Endothelial cell of umbilical vein (primary cell): ENCODE data around the gene COL5A1. TPM values are rescaled to one million over a fixed set of nuclear protein-coding genes. Genes with fewer than 3 reads are reported as not detected.

Source experiments
- BruUV-seq: library from RNA; stranded (reverse); fragments of 400-500 nt; replicated peaks from 2 replicates; lab custom pipeline; 2021; lab: Mats Ljungman, UMichigan
- CTCF ChIA-PET: fragments of 300-600, 350-600 bp; sonication (Branson Sonifier 250); formaldehyde crosslinking; loops from one replicate; lab custom pipeline; 2021; ENCODE audit warnings: antibody characterized with exemption, inconsistent platforms; lab: Charles Lee
- POLR2A ChIA-PET: fragments of 300-600, 350-600 bp; sonication (Branson Sonifier 250); formaldehyde crosslinking; loops from one replicate; lab custom pipeline; 2021; ENCODE audit warnings: antibody characterized with exemption, inconsistent platforms; lab: Charles Lee
- DNase-seq: peaks from one replicate; pipeline ENCODE4 v3.0.0-alpha.2; 2011; ENCODE audit warnings: low read depth, low spot score
- FAIRE-seq: peaks from 2 replicates; lab custom pipeline; 2011; peaks lifted over from hg19 to GRCh38; lab: Jason Lieb, UNC
- H2AFZ ChIP-seq: 2 replicates; pipeline ENCODE4 v1.6.0; 2012; ENCODE audit warnings: low read depth, low read length, control low read depth, inconsistent platforms
- H3K27ac ChIP-seq: 2 replicates; pipeline ENCODE4 v1.5.1; 2011; ENCODE audit warnings: low read depth, mild to moderate bottlenecking, control low read depth, low read length, moderate library complexity; ENCODE audit not compliant: insufficient read depth
- H3K27me3 ChIP-seq, 2 experiments: 2 replicates each; pipeline versions ENCODE4 v1.6.0 to v1.6.1; 2011; ENCODE audit warnings: low read length in 2 of 2, mixed read lengths in 1 of 2; ENCODE audit not compliant: control insufficient read depth in 2 of 2, insufficient read depth in 2 of 2
- H3K36me3 ChIP-seq, 2 experiments: 2 replicates in 1 of 2; 3 replicates in 1 of 2; pipeline ENCODE4 v1.5.1; 2011; ENCODE audit warnings: low read length in 2 of 2, mild to moderate bottlenecking in 1 of 2, moderate library complexity in 1 of 2; ENCODE audit not compliant: control insufficient read depth in 2 of 2, insufficient read depth in 2 of 2; ENCODE audit errors: extremely low read depth in 1 of 2
- H3K4me1 ChIP-seq: 3 replicates; pipeline ENCODE4 v1.5.1; 2011; ENCODE audit warnings: mild to moderate bottlenecking, low read length; ENCODE audit not compliant: control insufficient read depth, insufficient read depth; ENCODE audit errors: extremely low read depth
- H3K4me2 ChIP-seq: 2 replicates; pipeline ENCODE4 v1.6.1; 2011; ENCODE audit warnings: low read length, control low read depth, mixed read lengths; ENCODE audit not compliant: insufficient read depth
- H3K4me3 ChIP-seq, 3 experiments: fragments of 200-600 bp in 1 of 3; sonication (generic), shearing (Covaris generic) in 1 of 3; replicated peaks in 1 of 3; 2 replicates each; pipeline ENCODE4 v1.5.1; 2011 to 2016; ENCODE audit warnings: control low read depth in 3 of 3, low read length in 3 of 3, mild to moderate bottlenecking in 2 of 3, inconsistent platforms in 1 of 3, low read depth in 1 of 3, moderate library complexity in 1 of 3; ENCODE audit not compliant: insufficient read depth in 1 of 3
- H3K79me2 ChIP-seq: 2 replicates; pipeline ENCODE4 v1.6.0; 2012; ENCODE audit warnings: low read length, inconsistent platforms; ENCODE audit not compliant: control insufficient read depth, insufficient read depth
- H3K9ac ChIP-seq: replicated peaks from 2 replicates; pipeline ENCODE3; 2011; ENCODE audit warnings: low read length, control low read depth; ENCODE audit not compliant: insufficient read depth; ENCODE audit errors: extremely low read depth
- H3K9me1 ChIP-seq: replicated peaks from 3 replicates; pipeline ENCODE4 v1.6.0; 2011; ENCODE audit warnings: mild to moderate bottlenecking, low read length; ENCODE audit not compliant: control insufficient read depth, insufficient read depth; ENCODE audit errors: extremely low read depth
- H3K9me3 ChIP-seq: replicated peaks from 2 replicates; pipeline ENCODE4 v1.5.1; 2012; ENCODE audit warnings: low read length, inconsistent platforms; ENCODE audit not compliant: control insufficient read depth, insufficient read depth
- H4K20me1 ChIP-seq: replicated peaks from 2 replicates; pipeline ENCODE3; 2011; ENCODE audit warnings: mild to moderate bottlenecking, low read length; ENCODE audit not compliant: control insufficient read depth, insufficient read depth; ENCODE audit errors: extremely low read depth
- CTCF ChIP-seq, 2 donors: IDR thresholded peaks; 1 replicate in 1 of 2; 2 replicates in 1 of 2; pipeline ENCODE4 v1.5.1; 2011; ENCODE audit warnings: low read length in 2 of 2, mild to moderate bottlenecking in 2 of 2, moderate library complexity in 2 of 2, control low read depth in 1 of 2, inconsistent platforms in 1 of 2, low read depth in 1 of 2; ENCODE audit not compliant: insufficient read depth in 1 of 2; ENCODE audit errors: extremely low read depth in 1 of 2
- EZH2 ChIP-seq: IDR thresholded peaks from 2 replicates; pipeline ENCODE4 v1.6.1; 2012; ENCODE audit warnings: borderline replicate concordance, low read depth, mild to moderate bottlenecking, moderate library complexity, low read length, inconsistent platforms; ENCODE audit not compliant: severe bottlenecking
- FOS ChIP-seq: IDR thresholded peaks from 2 replicates; pipeline ENCODE4 v1.6.1; 2011; ENCODE audit warnings: mild to moderate bottlenecking, low read length, moderate library complexity, borderline replicate concordance; ENCODE audit not compliant: insufficient read depth
- GATA2 ChIP-seq: IDR thresholded peaks from 2 replicates; pipeline ENCODE4 v1.7.0; 2011; ENCODE audit warnings: low read depth, mild to moderate bottlenecking, moderate library complexity, mixed read lengths, low read length; ENCODE audit not compliant: insufficient read length, insufficient read depth
- JUN ChIP-seq: IDR thresholded peaks from 2 replicates; pipeline ENCODE4 v1.6.1; 2011; ENCODE audit warnings: borderline replicate concordance, low read depth; ENCODE audit not compliant: insufficient read length, insufficient read depth
- MAX ChIP-seq: IDR thresholded peaks from 2 replicates; pipeline ENCODE4 v1.6.1; 2011; ENCODE audit not compliant: insufficient read depth, insufficient read length
- MYC ChIP-seq: IDR thresholded peaks from one replicate; pipeline ENCODE4 v1.6.1; 2011; ENCODE audit warnings: mild to moderate bottlenecking, low read depth, low read length
- POLR2A ChIP-seq: IDR thresholded peaks from 2 replicates; pipeline ENCODE4 v1.6.1; 2012; ENCODE audit warnings: low read depth, mild to moderate bottlenecking, control low read depth, low read length
- POLR2AphosphoS5 ChIP-seq: IDR thresholded peaks from 2 replicates; pipeline ENCODE4 v1.6.1; 2012; ENCODE audit warnings: low read depth, mild to moderate bottlenecking, control low read depth, low read length, moderate library complexity; ENCODE audit not compliant: insufficient read depth
- dilution Hi-C: fragments of 300-500 bp; cut with MboI; formaldehyde crosslinking; loops from one replicate; pipeline ENCODE4 v1.15.0; 2019; ENCODE audit warnings: low sequenced_read_pairs; ENCODE audit not compliant: extremely low pct_ligation_motif_present
- intact Hi-C: fragments of 100-400 bp; cut with micrococcal nuclease; formaldehyde crosslinking; loops from one replicate; pipeline ENCODE4 v1.10.0; 2022
- polyA plus RNA-seq, 4 experiments: library from polyadenylated mRNA; depleted of rRNA in 3 of 4; stranded (reverse) in 3 of 4; unstranded in 1 of 4; fragments of >200 nt; gene quantifications; 2 replicates each; pipeline versions ENCODE4 v1.2.1 to v1.2.3, GENCODE V29; 2011 to 2012; ENCODE audit warnings: missing spikeins in 1 of 4
- total RNA-seq: library from RNA; stranded (reverse); gene quantifications from 2 replicates; pipeline ENCODE4 v1.2.3, GENCODE V29; 2021

Gene COL5A1
- total and polyA plus RNA-seq, 2 donors (not counting 3 experiments of a cell fraction or from before 2014, with no cell fraction given), result 97.4 to 175 TPM

GRCh38 chr9:134791009-134791408, 149.4 kb downstream of the COL5A1 start:
- ChIA-PET CTCF (interaction anchor here (1.0 to 1.5 kb wide), 2 partner anchors 13 to 620 kb away, joined by 3 read pairs; no protein-coding TSS in a partner anchor), POLR2A (no interaction called here)
- H3K27me3 ChIP-seq, result no peaks in the 10 kb centered on the region
- intact Hi-C loops (no loop called here), dilution Hi-C loops (no loop called here)
- no peak overlapping the region for H3K9ac ChIP-seq
- no peak overlapping the region for H3K27ac ChIP-seq
- no peaks in the 10 kb centered on the region for H3K9me1 ChIP-seq
- H3K4me1 ChIP-seq, result no peaks in the 10 kb centered on the region
- H3K79me2 ChIP-seq, result no peaks in the 10 kb centered on the region
- peaks cover 0 to 14% of the 10 kb centered on the region in 2 experiments for H3K36me3 ChIP-seq
- FAIRE-seq (no peak), DNase-seq (no peak)
- TF ChIP-seq POLR2AphosphoS5, result no peak
- no peak for TF ChIP-seq EZH2
- TF ChIP-seq POLR2A, result no peak
- TF ChIP-seq JUN, result no peak
- TF ChIP-seq MAX, result no peak
- no peak for TF ChIP-seq GATA2
- TF ChIP-seq MYC, result no peak
- TF ChIP-seq FOS, result no peak
- no peak for TF ChIP-seq CTCF (IDR thresholded peaks at IDR 0.05; ENCODE audit: extremely low read depth in 1 of 2, insufficient read depth in 1 of 2, low read depth in 1 of 2, low read length in 2 of 2)
- BruUV-seq, result no TSS peak
- H2AFZ ChIP-seq, result no peak overlapping the region
- H3K9me3 ChIP-seq, result no peaks in the 10 kb centered on the region
- H4K20me1 ChIP-seq, result no peaks in the 10 kb centered on the region
- no peak overlapping the region for H3K4me3 ChIP-seq
- H3K4me2 ChIP-seq, result no peak overlapping the region
